HG02885 (cell line): ENCODE measurements around the gene PLEKHG4.
A peak's percentile ranks its signal among the peaks of the same experiment; 100 is the strongest.

Source experiments
- ATAC-seq: cut with Tn5 transposase; IDR thresholded peaks from one replicate; pipeline ENCODE4 v1.9.1; 2021; ENCODE audit warnings: mild to moderate bottlenecking; ENCODE audit not compliant: unreplicated experiment, poor library complexity

The PLEKHG4 gene

GRCh38 chr16:67259705-67260104, 19.6 kb upstream of the PLEKHG4 start:
- no peak for ATAC-seq

DNA sequence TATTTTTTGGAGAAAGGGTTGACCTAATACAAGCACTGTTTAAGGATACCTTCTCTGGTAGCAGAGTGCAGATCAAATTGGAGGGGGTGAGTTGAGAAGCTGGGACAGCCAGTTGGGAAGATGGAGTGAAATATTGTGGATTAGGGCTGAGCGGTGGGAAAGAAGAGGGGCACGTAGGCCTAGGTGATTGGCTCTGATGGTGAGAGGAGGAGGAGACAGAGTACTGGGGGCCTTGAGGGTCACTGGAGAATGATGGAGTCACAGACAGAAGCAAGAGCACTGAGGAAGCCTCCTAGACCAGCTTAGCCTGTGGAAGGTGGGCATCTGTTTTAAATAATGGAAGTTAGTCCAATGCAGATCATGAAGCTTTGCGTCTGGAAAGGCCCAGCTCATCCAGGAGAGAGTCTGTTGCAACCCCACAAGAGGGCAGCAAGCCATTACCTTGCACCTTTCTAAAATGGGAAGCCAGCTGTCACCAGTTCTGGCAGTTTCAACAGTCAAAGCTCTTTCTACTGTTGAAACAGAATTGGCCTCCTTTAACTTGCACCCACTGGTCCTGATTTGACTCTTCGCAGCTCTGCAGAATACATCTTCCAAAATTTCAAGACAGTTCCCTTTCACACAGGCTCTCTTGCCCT, 18.8 kb upstream of the PLEKHG4 start:
- ATAC-seq, result peak; percentile 41

DNA sequence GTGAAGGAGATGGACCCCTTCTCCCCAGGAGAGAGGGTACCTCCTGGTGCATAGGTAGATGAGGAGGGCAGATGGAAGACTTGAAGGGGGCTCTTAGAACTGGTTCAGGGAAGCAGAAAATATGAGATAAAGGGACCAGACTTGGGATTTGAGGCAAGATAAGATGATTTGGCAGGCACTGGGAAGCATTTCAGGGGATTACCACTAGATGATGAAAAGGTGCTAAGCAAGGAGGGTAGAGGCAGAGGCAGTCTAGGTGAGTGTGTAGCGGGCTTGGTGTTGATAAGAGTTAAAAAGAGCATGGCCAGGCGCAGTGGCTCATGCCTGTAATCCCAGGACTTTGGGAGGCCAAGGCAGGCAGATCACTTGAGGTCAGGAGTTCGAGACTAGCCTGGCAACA, 16.1 kb upstream of the PLEKHG4 start:
- ATAC-seq, result no peak

DNA sequence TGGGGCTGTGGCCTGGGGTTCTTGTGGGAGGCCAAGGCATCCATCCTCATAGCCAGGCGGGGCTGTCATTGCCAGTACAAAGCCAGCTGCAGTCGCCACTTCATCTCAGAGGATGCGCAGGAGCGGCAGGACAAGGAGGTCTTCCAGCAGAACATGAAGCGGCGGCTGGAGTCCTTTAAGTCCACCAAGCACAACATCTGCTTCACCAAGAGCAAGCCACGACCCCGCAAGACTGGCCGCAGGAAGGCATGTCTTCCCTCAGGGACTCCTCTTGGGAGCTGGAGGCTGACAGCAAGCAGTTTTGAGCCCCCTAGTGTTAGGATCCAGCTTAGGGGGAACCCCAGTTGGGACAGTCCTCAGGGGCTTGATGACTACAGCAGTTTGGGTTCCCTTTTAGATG, 15.1 kb upstream of the PLEKHG4 start:
- no peak for ATAC-seq

- no peak for ATAC-seq
Measured at GRCh38 chr16:67264866-67265265, 14.5 kb upstream of the PLEKHG4 start.

GRCh38 chr16:67265834-67266233, 13.5 kb upstream of the PLEKHG4 start:
- no peak for ATAC-seq

GRCh38 chr16:67268136-67268579, 11.2 kb upstream of the PLEKHG4 start:
- no peak for ATAC-seq

- ATAC-seq, result no peak
Measured at GRCh38 chr16:67269766-67270165, 9.6 kb upstream of the PLEKHG4 start.

GRCh38 chr16:67270931-67271338, 8.4 kb upstream of the PLEKHG4 start:
- ATAC-seq, result no peak

DNA sequence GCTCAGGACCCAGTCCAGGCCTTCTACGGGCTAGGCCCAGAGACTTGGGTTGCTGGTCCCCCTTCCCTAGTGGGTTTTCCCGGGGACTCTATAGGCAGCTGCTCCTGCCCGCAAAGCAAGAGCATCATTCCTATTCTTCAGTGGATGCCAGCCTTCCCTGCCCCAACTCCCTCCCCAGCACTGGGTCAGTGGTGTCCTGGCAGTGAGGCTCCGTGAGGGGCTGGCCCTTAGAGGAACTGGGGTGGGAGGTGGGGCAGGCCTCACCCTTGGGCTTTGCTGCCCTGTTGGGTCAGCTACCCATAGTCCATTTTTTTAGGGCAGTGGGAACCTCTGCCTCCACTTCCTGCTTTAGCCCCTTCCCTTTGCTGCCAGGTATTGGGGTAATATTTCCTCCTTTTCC, 7.9 kb upstream of the PLEKHG4 start:
- no peak for ATAC-seq

DNA sequence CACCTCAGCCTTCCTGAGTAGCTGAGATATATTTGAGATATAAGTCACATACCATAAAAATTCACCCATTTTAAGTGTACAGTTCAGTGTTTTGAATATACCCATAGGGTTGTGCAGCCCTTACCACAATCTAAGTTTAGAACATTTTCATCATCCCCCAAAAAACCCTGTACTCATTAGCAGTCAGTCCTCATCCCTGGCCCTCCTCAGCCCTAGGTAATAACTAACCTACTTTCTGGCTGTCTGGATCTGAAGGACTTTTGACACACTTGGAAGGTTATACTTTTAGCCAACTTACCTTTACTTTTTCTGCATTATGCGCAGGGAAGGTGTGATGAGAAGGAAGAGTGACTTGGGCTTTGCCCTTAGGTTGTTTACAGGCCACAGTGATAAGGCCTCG, 4.0 kb upstream of the PLEKHG4 start:
- ATAC-seq, result no peak

- no peak for ATAC-seq
Measured at GRCh38 chr16:67277294-67277998, 1.9 kb upstream of the PLEKHG4 start.

GRCh38 chr16:67277999-67278772, 1.1 kb upstream of the PLEKHG4 start:
- ATAC-seq, result peak; percentile 20

DNA sequence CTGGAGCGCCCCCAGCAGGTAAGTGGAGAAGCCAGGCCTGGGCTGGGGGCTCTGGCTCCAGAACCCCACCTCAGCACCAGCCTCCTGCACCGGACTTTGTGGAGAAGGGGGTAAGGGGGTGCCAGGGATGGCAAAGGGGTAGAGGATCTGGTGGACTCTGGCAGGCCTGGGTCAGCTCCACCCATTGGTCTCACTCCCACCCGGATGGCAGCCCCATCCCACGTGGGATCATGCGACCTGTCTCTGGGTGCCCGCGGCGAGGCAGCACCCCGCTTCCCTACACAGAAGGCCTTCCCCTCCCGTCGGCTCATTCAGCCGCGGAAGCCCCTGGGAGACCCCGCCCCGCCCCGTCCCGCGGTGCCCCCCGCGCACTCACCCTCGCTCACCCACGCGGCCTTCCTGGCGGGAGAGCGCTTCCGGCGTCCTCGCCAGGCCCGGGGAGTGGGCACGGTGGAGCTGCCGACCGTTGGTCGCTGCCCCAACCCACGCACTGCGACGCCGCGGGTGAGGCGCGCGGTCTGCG, 498 bp upstream of the PLEKHG4 start:
- peak; percentile 45 for ATAC-seq

- ATAC-seq, result no peak
Measured at GRCh38 chr16:67280090-67281015, 1.0 kb downstream of the PLEKHG4 start.

GRCh38 chr16:67281536-67282446, 2.5 kb downstream of the PLEKHG4 start:
- ATAC-seq, result no peak

DNA sequence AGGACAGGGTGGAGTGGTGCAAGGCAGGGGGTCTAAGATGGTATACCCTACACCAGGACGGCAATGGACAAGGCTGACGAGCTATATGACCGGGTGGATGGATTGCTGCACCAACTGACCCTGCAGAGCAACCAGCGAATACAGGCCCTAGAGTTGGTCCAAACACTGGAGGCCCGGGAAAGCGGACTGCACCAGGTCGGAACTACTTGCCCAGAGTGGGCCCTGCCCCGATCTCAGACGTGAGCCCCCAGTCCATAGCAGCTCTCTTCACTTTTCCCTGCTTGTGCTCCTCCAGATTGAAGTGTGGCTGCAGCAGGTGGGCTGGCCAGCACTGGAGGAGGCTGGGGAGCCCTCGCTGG, 3.1 kb downstream of the PLEKHG4 start:
- ATAC-seq, result no peak

DNA sequence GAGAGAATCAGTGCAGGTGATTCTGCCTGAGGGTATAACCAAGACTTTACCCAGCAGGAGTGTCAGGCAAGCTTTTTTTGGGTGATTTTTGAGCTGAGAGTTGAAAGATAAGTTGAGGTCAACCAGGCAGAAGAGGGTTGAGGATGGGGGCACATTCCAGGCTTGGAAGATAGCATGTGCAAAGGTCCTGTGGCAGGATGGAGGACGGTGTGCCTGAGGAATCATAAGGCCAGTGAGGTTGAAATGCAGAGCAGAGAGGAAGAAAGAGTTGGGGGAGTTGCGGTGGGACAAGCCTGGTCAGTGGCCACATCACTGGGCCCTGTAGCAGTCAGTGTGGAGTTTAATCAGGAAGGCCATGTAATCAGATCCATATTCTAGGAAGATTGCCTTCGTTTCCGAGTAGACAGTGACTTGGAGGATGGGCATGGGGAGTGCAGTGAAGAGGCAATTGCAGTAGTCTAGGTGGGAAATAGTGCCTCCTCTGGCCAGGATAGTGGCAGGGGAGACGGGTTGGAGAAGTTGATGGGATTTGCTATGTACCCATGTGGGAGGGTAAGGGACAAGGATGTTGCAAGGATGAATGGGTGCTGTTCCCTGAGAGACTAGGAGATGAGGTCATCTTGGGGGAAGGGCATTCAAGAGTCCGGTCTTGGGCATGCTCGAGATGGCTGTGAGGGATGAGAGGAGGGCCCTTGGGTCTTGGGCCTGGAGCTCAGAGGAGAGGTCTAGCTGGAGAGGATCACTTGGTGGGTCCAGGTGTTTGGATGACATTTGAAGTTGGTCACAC, 3.9 kb downstream of the PLEKHG4 start:
- no peak for ATAC-seq
